NOMO-1 treated with dmso at 0.1 percent for 144 hours (cell line): ENCODE results near the gene NALF2.

Experiments used
- DNase-seq: peaks from one replicate; lab custom pipeline; 2025; ENCODE audit not compliant: unreplicated experiment; lab: John Stamatoyannopoulos, UW

Gene NALF2

GRCh38 chrX:69503782-69504625, at the start of gene NALF2:
NALF2 (plus strand) TSS chrX:69504326; CDS start chrX:69505283, 957 bp downstream.
- DNase-seq = no peak

- no peak for DNase-seq
Measured at GRCh38 chrX:69457756-69458155, 46.4 kb upstream of the NALF2 start.

GRCh38 chrX:69466546-69466945, 37.6 kb upstream of the NALF2 start:
- DNase-seq = no peak

GRCh38 chrX:69469975-69470374, 34.2 kb upstream of the NALF2 start:
- no peak for DNase-seq

- DNase-seq = no peak
Measured at GRCh38 chrX:69489625-69490024, 14.5 kb upstream of the NALF2 start.

- DNase-seq = no peak
Measured at GRCh38 chrX:69493193-69493592, 10.9 kb upstream of the NALF2 start.

- no peak for DNase-seq
Measured at GRCh38 chrX:69493766-69494165, 10.4 kb upstream of the NALF2 start.

GRCh38 chrX:69496183-69496582, 7.9 kb upstream of the NALF2 start:
- DNase-seq = no peak

GRCh38 chrX:69501429-69501828, 2.7 kb upstream of the NALF2 start:
- DNase-seq = no peak

GRCh38 chrX:69503228-69503781, 821 bp upstream of the NALF2 start:
- DNase-seq = no peak

GRCh38 chrX:69504626-69505612, 793 bp downstream of the NALF2 start:
- DNase-seq = no peak

GRCh38 chrX:69505772-69506616, 1.9 kb downstream of the NALF2 start:
- no peak for DNase-seq

GRCh38 chrX:69506617-69507499, 2.7 kb downstream of the NALF2 start:
- no peak for DNase-seq

GRCh38 chrX:69507500-69507789, 3.3 kb downstream of the NALF2 start:
- no peak for DNase-seq

GRCh38 chrX:69508610-69509009, 4.5 kb downstream of the NALF2 start:
- DNase-seq = no peak

GRCh38 chrX:69510137-69510715, 6.1 kb downstream of the NALF2 start:
- no peak for DNase-seq

GRCh38 chrX:69510914-69511513, 6.9 kb downstream of the NALF2 start:
- no peak for DNase-seq

- DNase-seq = no peak
Measured at GRCh38 chrX:69522052-69522451, 17.9 kb downstream of the NALF2 start.

- no peak for DNase-seq
Measured at GRCh38 chrX:69523314-69523713, 19.2 kb downstream of the NALF2 start.
